ENCODE measurements around the gene RAPGEF4. TPM values are rescaled to one million over a fixed set of nuclear protein-coding genes. Genes with fewer than 3 reads are reported as not detected.

RAPGEF4 gene
- total RNA-seq, 1 experiment from 2014 or later = not detected

GRCh38 chr2:172864182-172864581 is 128.5 kb downstream of the RAPGEF4 start:
- peak; percentile 65 for TF ChIP-seq CTCF (IDR thresholded peaks at IDR 0.05; ENCODE audit: unreplicated experiment)
- no peaks in the 10 kb centered on the region for H3K4me1 Mint-ChIP-seq (ENCODE audit: insufficient read depth, unreplicated experiment)
- peaks cover 10% of the 10 kb centered on the region for H3K27me3 Mint-ChIP-seq (ENCODE audit: insufficient read depth, unreplicated experiment)
- peak; percentile 72 for DNase-seq (ENCODE audit: unreplicated experiment)
- H3K27ac Mint-ChIP-seq (ENCODE audit: low read depth, unreplicated experiment) = no peak overlapping the region
- ChIA-PET CTCF (interaction anchor here (0.6 to 2.7 kb wide), 4 partner anchors 58 to 676 kb away, joined by 4 to 20 read pairs (median 4); no protein-coding TSS in a partner anchor), POLR2A (no interaction called here)
- BruUV-seq (replicated peaks) = no TSS peak
- intact Hi-C loops (cut with micrococcal nuclease) = loop anchor here (1.0 to 2.0 kb wide), 3 partner anchors 57 to 158 kb away; no protein-coding TSS in a partner anchor
- H3K36me3 Mint-ChIP-seq (ENCODE audit: insufficient read depth, unreplicated experiment) = no peaks in the 10 kb centered on the region
- H3K9me3 Mint-ChIP-seq (ENCODE audit: unreplicated experiment) = no peaks in the 10 kb centered on the region
- no peak overlapping the region for H3K4me3 Mint-ChIP-seq (ENCODE audit: unreplicated experiment)

DNA sequence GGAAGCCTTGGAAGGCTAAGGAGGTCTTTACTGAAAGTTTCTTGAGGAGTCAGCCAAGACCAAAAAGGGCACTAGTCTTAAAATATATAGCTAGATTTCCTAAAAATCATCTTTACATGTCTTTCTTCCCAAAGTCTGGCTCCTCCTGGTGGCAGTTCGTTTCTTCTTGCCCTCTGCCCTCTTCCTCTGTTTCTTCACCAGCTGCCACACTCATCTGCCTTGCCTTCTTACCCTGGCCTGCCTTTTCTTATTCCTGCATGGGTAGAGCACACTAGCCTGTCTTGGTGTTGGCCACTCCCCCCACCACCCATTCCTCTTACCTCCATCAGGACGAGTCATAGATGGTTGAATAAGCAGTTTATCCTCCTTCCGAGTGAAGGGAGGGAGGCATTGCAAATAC is 129.8 kb downstream of the RAPGEF4 start:
- TF ChIP-seq CTCF (IDR thresholded peaks at IDR 0.05; ENCODE audit: unreplicated experiment) = peak; percentile 43
- Mint-ChIP-seq H3K27me3 (ENCODE audit: insufficient read depth, unreplicated experiment) (peaks cover 10% of the 10 kb centered on the region), H3K27ac (ENCODE audit: low read depth, unreplicated experiment) (no peak overlapping the region), H3K9me3 (ENCODE audit: unreplicated experiment) (no peaks in the 10 kb centered on the region), H3K4me1 (ENCODE audit: insufficient read depth, unreplicated experiment) (no peaks in the 10 kb centered on the region), H3K36me3 (ENCODE audit: insufficient read depth, unreplicated experiment) (no peaks in the 10 kb centered on the region), H3K4me3 (ENCODE audit: unreplicated experiment) (no peak overlapping the region)
- ChIA-PET CTCF (interaction anchor here (0.9 to 2.7 kb wide), 4 partner anchors 16 to 67 kb away, joined by 3 to 20 read pairs (median 6); no protein-coding TSS in a partner anchor), POLR2A (interaction anchor here (0.6 kb wide), 1 partner anchor 383 kb away, joined by 5 read pairs; no protein-coding TSS in a partner anchor)
- DNase-seq (ENCODE audit: unreplicated experiment) = peak; percentile 30
- intact Hi-C loops (cut with micrococcal nuclease) = loop anchor here (2.0 kb wide), 1 partner anchor 59 kb away; no protein-coding TSS in a partner anchor
- BruUV-seq (replicated peaks) = no TSS peak

DNA sequence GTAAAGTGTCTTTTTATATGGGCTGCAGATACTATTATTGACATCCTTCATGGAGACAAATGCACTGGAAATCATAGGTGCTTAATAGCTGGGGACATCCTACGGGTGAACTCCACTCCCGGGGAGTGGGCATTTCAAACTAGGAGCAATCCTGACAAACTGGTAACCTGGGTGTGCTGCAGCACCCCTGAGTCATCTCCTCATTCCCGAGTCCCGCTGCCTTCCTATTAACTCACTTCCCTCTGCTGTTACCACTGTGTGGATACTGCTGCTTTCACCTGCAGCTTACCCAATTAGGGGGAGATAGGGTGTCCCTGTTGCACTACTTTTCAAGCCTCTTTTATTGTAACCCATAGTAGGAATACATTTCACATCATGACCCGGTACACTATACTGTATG is 134.2 kb downstream of the RAPGEF4 start:
- no peak overlapping the region for H3K4me3 Mint-ChIP-seq (ENCODE audit: unreplicated experiment)
- no peaks in the 10 kb centered on the region for H3K27me3 Mint-ChIP-seq (ENCODE audit: insufficient read depth, unreplicated experiment)
- TF ChIP-seq CTCF (IDR thresholded peaks at IDR 0.05; ENCODE audit: unreplicated experiment) = no peak
- ChIA-PET POLR2A (interaction anchor here (0.9 to 2.7 kb wide), 4 partner anchors 9 to 34 kb away, joined by 3 to 7 read pairs (median 4); no protein-coding TSS in a partner anchor), CTCF (interaction anchor here (0.7 to 3.4 kb wide), 2 partner anchors 13 to 62 kb away, joined by 5 to 16 read pairs; no protein-coding TSS in a partner anchor)
- DNase-seq (ENCODE audit: unreplicated experiment) = no peak
- no peaks in the 10 kb centered on the region for H3K4me1 Mint-ChIP-seq (ENCODE audit: insufficient read depth, unreplicated experiment)
- no peaks in the 10 kb centered on the region for H3K36me3 Mint-ChIP-seq (ENCODE audit: insufficient read depth, unreplicated experiment)
- H3K9me3 Mint-ChIP-seq (ENCODE audit: unreplicated experiment) = no peaks in the 10 kb centered on the region
- H3K27ac Mint-ChIP-seq (ENCODE audit: low read depth, unreplicated experiment) = no peak overlapping the region
- intact Hi-C loops (cut with micrococcal nuclease) = no loop called here
- BruUV-seq (replicated peaks) = no TSS peak

DNA sequence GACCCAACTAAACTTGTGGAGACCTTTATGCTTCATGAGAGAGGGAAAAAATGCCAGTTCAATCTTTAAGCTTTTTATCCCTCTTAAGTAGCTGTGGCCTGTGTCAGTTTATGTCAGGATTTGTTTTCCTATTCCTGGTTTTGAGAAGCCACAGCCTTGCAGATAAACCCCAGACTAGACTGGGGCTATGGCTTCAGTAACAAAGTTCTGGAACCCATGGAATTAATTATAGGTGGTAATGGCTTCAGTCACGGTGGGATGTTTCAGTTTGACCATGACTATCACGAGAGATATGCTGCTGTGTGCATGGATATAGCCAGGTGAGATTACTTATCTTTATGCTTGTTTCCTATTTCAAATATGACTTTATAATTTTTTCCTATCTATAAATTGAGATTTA is 134.8 kb downstream of the RAPGEF4 start:
- H3K4me3 Mint-ChIP-seq (ENCODE audit: unreplicated experiment) = no peak overlapping the region
- H3K9me3 Mint-ChIP-seq (ENCODE audit: unreplicated experiment) = no peaks in the 10 kb centered on the region
- no peak for TF ChIP-seq CTCF (IDR thresholded peaks at IDR 0.05; ENCODE audit: unreplicated experiment)
- DNase-seq (ENCODE audit: unreplicated experiment) = no peak
- BruUV-seq (replicated peaks) = no TSS peak
- H3K27ac Mint-ChIP-seq (ENCODE audit: low read depth, unreplicated experiment) = no peak overlapping the region
- no peaks in the 10 kb centered on the region for H3K36me3 Mint-ChIP-seq (ENCODE audit: insufficient read depth, unreplicated experiment)
- intact Hi-C loops (cut with micrococcal nuclease) = no loop called here
- no peaks in the 10 kb centered on the region for H3K27me3 Mint-ChIP-seq (ENCODE audit: insufficient read depth, unreplicated experiment)
- POLR2A ChIA-PET = interaction anchor here (0.9 to 2.7 kb wide), 3 partner anchors 8 to 34 kb away, joined by 3 to 7 read pairs (median 3); no protein-coding TSS in a partner anchor
- no peaks in the 10 kb centered on the region for H3K4me1 Mint-ChIP-seq (ENCODE audit: insufficient read depth, unreplicated experiment)
- CTCF ChIA-PET = interaction anchor here (0.7 to 3.4 kb wide), 2 partner anchors 13 to 62 kb away, joined by 5 to 16 read pairs; no protein-coding TSS in a partner anchor

Data from MCF 10A (cell line).